ENCODE data around the gene WIPF1.

The WIPF1 gene

DNA sequence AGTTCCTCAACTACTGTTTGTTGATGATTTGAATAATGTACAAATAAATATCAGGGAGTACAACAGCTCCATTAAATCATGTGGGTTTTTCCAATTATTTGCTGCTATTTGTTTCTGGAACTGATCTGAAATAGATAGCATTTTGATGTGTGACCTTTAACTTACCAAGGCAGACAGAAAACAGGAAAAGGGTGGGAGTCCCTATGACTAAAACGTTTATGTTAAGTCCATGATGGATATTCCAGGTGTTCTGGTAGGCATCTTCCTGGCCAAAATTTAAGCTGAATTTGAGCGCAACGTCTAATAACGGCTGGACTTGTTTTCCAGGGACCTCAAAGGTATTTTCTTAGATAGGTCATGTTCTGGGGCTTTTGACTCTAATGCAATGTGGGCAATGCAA, 41.6 kb downstream of the WIPF1 start:
- Histone ChIP-seq H3K14ac (ENCODE audit: low read length in 2 of 2) (no peak overlapping the region), H2BK120ac (ENCODE audit: low read depth, low read length) (no peak overlapping the region), H3K36me3 (ENCODE audit: control insufficient read depth in 1 of 2, insufficient read depth in 2 of 2, low read depth in 1 of 2, low read length in 2 of 2) (peaks cover 0 to 34% of the 10 kb centered on the region in 2 experiments), H3K18ac (ENCODE audit: low read depth in 1 of 2, low read length in 2 of 2) (no peak overlapping the region), H3K9ac (ENCODE audit: low read length) (no peak overlapping the region), H4K8ac (ENCODE audit: low read length) (no peak overlapping the region), H2BK12ac (ENCODE audit: low read length in 2 of 2) (no peak overlapping the region), H3K4ac (ENCODE audit: low read depth in 1 of 2, low read length in 2 of 2) (no peak overlapping the region), H3K27ac (ENCODE audit: low read length, poor library complexity, severe bottlenecking) (no peak overlapping the region), H3K4me3 (ENCODE audit: insufficient read depth in 1 of 2, low read depth in 1 of 2, low read length in 2 of 2) (no peak overlapping the region), H3K79me1 (replicated peaks; ENCODE audit: low read length, poor library complexity, severe bottlenecking) (no peaks in the 10 kb centered on the region), H3K27me3 (ENCODE audit: control insufficient read depth in 1 of 2, insufficient read depth in 1 of 2, low read length in 2 of 2) (no peaks in the 10 kb centered on the region), H3K23ac (ENCODE audit: low read length in 2 of 2) (no peak overlapping the region), H2AK5ac (ENCODE audit: low read length, severe bottlenecking) (no peak overlapping the region), H2AFZ (ENCODE audit: low read depth, low read length) (no peak overlapping the region), H2BK15ac (ENCODE audit: low read depth, poor library complexity, severe bottlenecking) (no peak overlapping the region), H3K4me2 (ENCODE audit: low read length, poor library complexity, severe bottlenecking) (no peak overlapping the region), H3K4me1 (ENCODE audit: control insufficient read depth, insufficient read depth, low read depth, low read length) (no peaks in the 10 kb centered on the region), H4K91ac (ENCODE audit: low read length) (no peak overlapping the region), H2BK5ac (ENCODE audit: low read depth, low read length, poor library complexity, severe bottlenecking) (no peak overlapping the region), H3K9me3 (ENCODE audit: control insufficient read depth, low read length) (peaks cover 7% of the 10 kb centered on the region)
- DNase-seq, result no peak
- 79% methylated on average over 4 of the region's 4 CpGs for WGBS

DNA sequence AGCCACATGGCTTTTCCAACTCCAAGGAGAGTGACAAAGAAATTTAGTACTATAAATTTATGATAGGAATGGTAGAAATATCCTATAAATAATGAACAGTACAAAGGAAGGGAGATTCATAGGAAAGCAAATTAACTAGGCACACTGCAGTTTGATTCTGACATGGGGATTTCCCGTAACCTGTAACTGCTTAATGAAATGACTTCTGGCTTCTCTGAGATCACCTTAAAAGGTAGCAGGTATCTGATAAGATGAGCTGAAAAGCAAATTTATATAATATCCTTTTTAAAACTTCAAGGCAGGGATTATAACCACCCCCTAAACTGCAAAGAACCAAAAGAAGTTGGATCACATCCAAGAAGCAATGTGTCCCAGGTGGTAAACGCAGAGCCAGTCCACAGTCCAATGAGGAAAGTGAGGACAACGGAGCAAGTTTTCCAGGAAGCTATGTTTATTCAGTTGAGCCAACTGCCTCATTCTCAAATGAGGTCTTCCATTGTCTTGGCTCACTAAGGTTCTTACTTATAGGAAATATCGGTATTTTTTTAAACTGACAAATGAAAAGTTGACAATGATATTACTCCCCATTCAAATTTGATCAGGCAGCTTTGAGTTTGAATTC, 43.0 kb downstream of the WIPF1 start:
- no peak overlapping the region for H2BK120ac ChIP-seq (ENCODE audit: low read depth, low read length)
- H2BK12ac ChIP-seq (ENCODE audit: low read length in 2 of 2), result no peak overlapping the region
- no peak overlapping the region for H2BK15ac ChIP-seq (ENCODE audit: low read depth, poor library complexity, severe bottlenecking)
- H3K18ac ChIP-seq (ENCODE audit: low read depth in 1 of 2, low read length in 2 of 2), result no peak overlapping the region
- H3K79me1 ChIP-seq (replicated peaks; ENCODE audit: low read length, poor library complexity, severe bottlenecking), result no peaks in the 10 kb centered on the region
- no peak overlapping the region for H3K4ac ChIP-seq (ENCODE audit: low read depth in 1 of 2, low read length in 2 of 2)
- no peak overlapping the region for H3K4me2 ChIP-seq (ENCODE audit: low read length, poor library complexity, severe bottlenecking)
- no peak overlapping the region for H4K8ac ChIP-seq (ENCODE audit: low read length)
- 97% methylated on average over 3 of the region's 4 CpGs for WGBS
- no peaks in the 10 kb centered on the region for H3K4me1 ChIP-seq (ENCODE audit: control insufficient read depth, insufficient read depth, low read depth, low read length)
- no peak overlapping the region for H2BK5ac ChIP-seq (ENCODE audit: low read depth, low read length, poor library complexity, severe bottlenecking)
- peaks cover 7% of the 10 kb centered on the region for H3K9me3 ChIP-seq (ENCODE audit: control insufficient read depth, low read length)
- no peak overlapping the region for H3K4me3 ChIP-seq (ENCODE audit: insufficient read depth in 1 of 2, low read depth in 1 of 2, low read length in 2 of 2)
- no peak overlapping the region for H3K14ac ChIP-seq (ENCODE audit: low read length in 2 of 2)
- H3K9ac ChIP-seq (ENCODE audit: low read length), result no peak overlapping the region
- H3K27me3 ChIP-seq (ENCODE audit: control insufficient read depth in 1 of 2, insufficient read depth in 1 of 2, low read length in 2 of 2), result no peaks in the 10 kb centered on the region
- no peak for DNase-seq
- H3K36me3 ChIP-seq (ENCODE audit: control insufficient read depth in 1 of 2, insufficient read depth in 2 of 2, low read depth in 1 of 2, low read length in 2 of 2), result peaks cover 0 to 27% of the 10 kb centered on the region in 2 experiments
- no peak overlapping the region for H4K91ac ChIP-seq (ENCODE audit: low read length)
- no peak overlapping the region for H2AK5ac ChIP-seq (ENCODE audit: low read length, severe bottlenecking)
- no peak overlapping the region for H2AFZ ChIP-seq (ENCODE audit: low read depth, low read length)
- H3K27ac ChIP-seq (ENCODE audit: low read length, poor library complexity, severe bottlenecking), result no peak overlapping the region
- H3K23ac ChIP-seq (ENCODE audit: low read length in 2 of 2), result no peak overlapping the region

DNA sequence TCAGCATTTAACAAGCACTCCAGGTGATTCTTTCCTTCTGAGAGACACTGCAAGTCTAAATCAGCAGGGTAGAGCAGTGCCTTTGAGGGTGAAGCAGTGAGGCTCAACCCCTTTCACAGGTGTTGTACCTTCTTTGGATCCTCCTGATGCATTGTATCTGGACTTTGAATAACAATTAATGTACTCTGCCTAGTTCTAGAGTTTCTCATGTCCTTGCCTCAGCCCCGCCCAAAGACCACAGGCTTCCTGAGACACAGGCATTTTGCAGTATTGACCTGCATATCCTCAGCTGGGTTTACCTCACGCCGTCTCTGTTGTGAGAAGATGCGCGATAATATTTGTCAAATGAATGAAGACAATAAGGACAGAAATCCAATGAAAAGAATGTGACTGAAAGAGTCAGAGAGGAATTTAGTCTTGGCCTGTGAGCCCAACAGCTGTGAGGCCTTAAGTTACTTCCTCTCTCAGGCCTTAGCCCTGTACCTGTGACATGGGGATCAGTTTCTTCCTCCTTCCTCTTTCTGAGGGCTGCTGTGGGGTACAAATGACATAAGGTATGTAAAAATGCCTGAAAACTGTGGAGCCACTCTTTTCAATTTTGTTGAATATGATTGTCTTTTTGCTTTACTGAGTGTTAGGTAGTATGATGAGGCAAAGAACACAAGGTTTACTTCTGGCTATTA, 43.7 kb downstream of the WIPF1 start:
- Histone ChIP-seq H3K4me2 (ENCODE audit: low read length, poor library complexity, severe bottlenecking) (no peak overlapping the region), H3K4me3 (ENCODE audit: insufficient read depth in 1 of 2, low read depth in 1 of 2, low read length in 2 of 2) (no peak overlapping the region), H3K27ac (ENCODE audit: low read length, poor library complexity, severe bottlenecking) (no peak overlapping the region), H4K91ac (ENCODE audit: low read length) (no peak overlapping the region), H2AK5ac (ENCODE audit: low read length, severe bottlenecking) (no peak overlapping the region), H2BK5ac (ENCODE audit: low read depth, low read length, poor library complexity, severe bottlenecking) (no peak overlapping the region), H3K4me1 (ENCODE audit: control insufficient read depth, insufficient read depth, low read depth, low read length) (no peaks in the 10 kb centered on the region), H2BK120ac (ENCODE audit: low read depth, low read length) (no peak overlapping the region), H3K18ac (ENCODE audit: low read depth in 1 of 2, low read length in 2 of 2) (no peak overlapping the region), H4K8ac (ENCODE audit: low read length) (no peak overlapping the region), H3K23ac (ENCODE audit: low read length in 2 of 2) (no peak overlapping the region), H3K4ac (ENCODE audit: low read depth in 1 of 2, low read length in 2 of 2) (no peak overlapping the region), H3K79me1 (replicated peaks; ENCODE audit: low read length, poor library complexity, severe bottlenecking) (no peaks in the 10 kb centered on the region), H3K9me3 (ENCODE audit: control insufficient read depth, low read length) (peaks cover 7% of the 10 kb centered on the region), H3K9ac (ENCODE audit: low read length) (no peak overlapping the region), H3K27me3 (ENCODE audit: control insufficient read depth in 1 of 2, insufficient read depth in 1 of 2, low read length in 2 of 2) (no peaks in the 10 kb centered on the region), H2BK15ac (ENCODE audit: low read depth, poor library complexity, severe bottlenecking) (no peak overlapping the region), H3K36me3 (ENCODE audit: control insufficient read depth in 1 of 2, insufficient read depth in 2 of 2, low read depth in 1 of 2, low read length in 2 of 2) (peaks cover 0 to 20% of the 10 kb centered on the region in 2 experiments), H2BK12ac (ENCODE audit: low read length in 2 of 2) (no peak overlapping the region), H3K14ac (ENCODE audit: low read length in 2 of 2) (no peak overlapping the region), H2AFZ (ENCODE audit: low read depth, low read length) (no peak overlapping the region)
- 87% methylated on average over 5 of the region's 5 CpGs for WGBS
- no peak for DNase-seq

DNA sequence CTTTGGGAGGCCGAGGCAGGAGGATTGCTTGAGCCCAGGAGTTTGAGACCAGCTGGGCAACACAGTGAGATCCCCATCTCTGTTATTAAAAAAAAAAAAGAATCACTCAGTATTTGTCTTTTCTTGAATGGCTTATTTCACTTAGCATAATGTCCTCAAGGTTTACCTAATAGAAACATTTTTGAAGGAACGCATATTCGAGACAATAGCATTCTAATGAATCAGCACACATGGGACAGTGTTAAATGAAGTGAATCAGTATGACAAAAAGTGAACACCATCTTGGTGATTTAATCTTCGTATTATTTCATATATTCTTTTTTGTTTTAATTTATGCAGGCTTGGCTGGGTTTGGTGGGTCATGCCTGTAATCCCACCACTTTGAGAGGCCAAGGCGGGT, 44.7 kb downstream of the WIPF1 start:
- DNase-seq, result no peak
- Histone ChIP-seq H3K9ac (ENCODE audit: low read length) (no peak overlapping the region), H4K8ac (ENCODE audit: low read length) (no peak overlapping the region), H3K27me3 (ENCODE audit: control insufficient read depth in 1 of 2, insufficient read depth in 1 of 2, low read length in 2 of 2) (no peaks in the 10 kb centered on the region), H3K9me3 (ENCODE audit: control insufficient read depth, low read length) (peaks cover 7% of the 10 kb centered on the region), H2BK12ac (ENCODE audit: low read length in 2 of 2) (no peak overlapping the region), H3K4me3 (ENCODE audit: insufficient read depth in 1 of 2, low read depth in 1 of 2, low read length in 2 of 2) (no peak overlapping the region), H3K79me1 (replicated peaks; ENCODE audit: low read length, poor library complexity, severe bottlenecking) (no peaks in the 10 kb centered on the region), H2BK120ac (ENCODE audit: low read depth, low read length) (no peak overlapping the region), H2BK5ac (ENCODE audit: low read depth, low read length, poor library complexity, severe bottlenecking) (no peak overlapping the region), H3K18ac (ENCODE audit: low read depth in 1 of 2, low read length in 2 of 2) (no peak overlapping the region), H3K4ac (ENCODE audit: low read depth in 1 of 2, low read length in 2 of 2) (no peak overlapping the region), H4K91ac (ENCODE audit: low read length) (no peak overlapping the region), H3K4me2 (ENCODE audit: low read length, poor library complexity, severe bottlenecking) (no peak overlapping the region), H2AFZ (ENCODE audit: low read depth, low read length) (no peak overlapping the region), H2BK15ac (ENCODE audit: low read depth, poor library complexity, severe bottlenecking) (no peak overlapping the region), H3K4me1 (ENCODE audit: control insufficient read depth, insufficient read depth, low read depth, low read length) (no peaks in the 10 kb centered on the region), H3K36me3 (ENCODE audit: control insufficient read depth in 1 of 2, insufficient read depth in 2 of 2, low read depth in 1 of 2, low read length in 2 of 2) (peaks cover 0 to 9% of the 10 kb centered on the region in 2 experiments), H3K27ac (ENCODE audit: low read length, poor library complexity, severe bottlenecking) (no peak overlapping the region), H3K14ac (ENCODE audit: low read length in 2 of 2) (no peak overlapping the region), H3K23ac (ENCODE audit: low read length in 2 of 2) (no peak overlapping the region), H2AK5ac (ENCODE audit: low read length, severe bottlenecking) (no peak overlapping the region)
- WGBS, result 90% methylated on average over 3 of the region's 5 CpGs
